HEK293 (cell line): ENCODE data around the gene ZWILCH.

ENCODE experiments used
- CTCF ChIA-PET: fragments of 350-600 bp; formaldehyde crosslinking; extraction: SDS; loops from one replicate; lab custom pipeline; 2021; ENCODE audit warnings: antibody characterized with exemption; lab: Yijun Ruan, JAX
- POLR2A ChIA-PET: fragments of 300-600 bp; formaldehyde crosslinking; extraction: SDS; loops from one replicate; lab custom pipeline; 2020; ENCODE audit warnings: antibody characterized with exemption, inconsistent platforms; lab: Yijun Ruan, JAX
- H3K27ac ChIP-seq: fragments of 200-500 bp; sonication (Bioruptor generic); 2 replicates; pipeline ENCODE4 v1.5.1; 2014; ENCODE audit warnings: low read depth, low read length, control low read depth, inconsistent platforms; ENCODE audit errors: extremely low read depth
- H3K36me3 ChIP-seq, 2 experiments: fragments of 200-500 bp in 1 of 2; sonication (Bioruptor generic) in 1 of 2; 1 replicate in 1 of 2; 2 replicates in 1 of 2; pipeline ENCODE4 v1.5.1; 2014 to 2017; ENCODE audit warnings: inconsistent platforms in 2 of 2, low read length in 2 of 2; ENCODE audit not compliant: control insufficient read depth in 2 of 2, insufficient read depth in 1 of 2
- H3K4me1 ChIP-seq: fragments of 200-500 bp; sonication (Bioruptor generic); 2 replicates; pipeline ENCODE4 v1.5.1; 2014; ENCODE audit warnings: mild to moderate bottlenecking, low read length, inconsistent platforms; ENCODE audit not compliant: control insufficient read depth, insufficient read depth
- H3K4me3 ChIP-seq: 2 replicates; pipeline ENCODE4 v1.5.1; 2011; ENCODE audit warnings: low read depth, mild to moderate bottlenecking, control low read depth, low read length, moderate library complexity
- H3K9me3 ChIP-seq: fragments of 200-500 bp; sonication (Bioruptor generic); 2 replicates; pipeline ENCODE4 v1.5.1; 2014; ENCODE audit warnings: low read depth, low read length, inconsistent platforms; ENCODE audit not compliant: control insufficient read depth, insufficient read depth
- GLIS1 ChIP-seq: fragments of 450-650 bp; formaldehyde crosslinking; IDR thresholded peaks from 2 replicates; pipeline ENCODE4 v1.5.1; 2016; ENCODE audit warnings: missing biosample characterization, missing genetic modification characterization
- PATZ1 ChIP-seq: fragments of 450-650 bp; formaldehyde crosslinking; IDR thresholded peaks from 2 replicates; pipeline ENCODE4 v1.5.1; 2016; ENCODE audit warnings: missing biosample characterization, missing genetic modification characterization
- ZBTB26 ChIP-seq: fragments of 450-650 bp; formaldehyde crosslinking; optimal IDR thresholded peaks from 2 replicates; pipeline ENCODE3; 2016; ENCODE audit warnings: missing biosample characterization, mild to moderate bottlenecking, missing genetic modification characterization
- ZFP3 ChIP-seq: fragments of 450-650 bp; formaldehyde crosslinking; IDR thresholded peaks from 2 replicates; pipeline ENCODE4 v1.5.1; 2016; ENCODE audit warnings: low read depth, missing biosample characterization, missing genetic modification characterization
- ZFP37 ChIP-seq: fragments of 450-650 bp; formaldehyde crosslinking; IDR thresholded peaks from 2 replicates; pipeline ENCODE4 v1.5.1; 2016; ENCODE audit warnings: missing biosample characterization, missing genetic modification characterization
- ZNF449 ChIP-seq: fragments of 450-650 bp; formaldehyde crosslinking; IDR thresholded peaks from 2 replicates; pipeline ENCODE4 v1.5.1; 2017; ENCODE audit warnings: missing biosample characterization, mild to moderate bottlenecking, missing genetic modification characterization, moderate library complexity
- ZNF513 ChIP-seq: fragments of 450-650 bp; IDR thresholded peaks from 2 replicates; pipeline ENCODE4 v1.5.1; 2018; ENCODE audit warnings: missing biosample characterization, missing genetic modification characterization
- ZNF544 ChIP-seq: fragments of 450-650 bp; formaldehyde crosslinking; IDR thresholded peaks from 2 replicates; pipeline ENCODE4 v1.5.0; 2017; ENCODE audit warnings: missing biosample characterization, missing genetic modification characterization
- ZNF692 ChIP-seq: fragments of 450-650 bp; formaldehyde crosslinking; IDR thresholded peaks from 2 replicates; pipeline ENCODE4 v1.5.1; 2016; ENCODE audit warnings: missing biosample characterization, missing genetic modification characterization
- ZNF704 ChIP-seq: fragments of 450-650 bp; formaldehyde crosslinking; IDR thresholded peaks from 2 replicates; pipeline ENCODE4 v1.5.1; 2016; ENCODE audit warnings: missing biosample characterization, missing genetic modification characterization
- ZNF776 ChIP-seq: fragments of 450-650 bp; formaldehyde crosslinking; IDR thresholded peaks from 2 replicates; pipeline ENCODE4 v1.5.0; 2017; ENCODE audit warnings: missing biosample characterization, missing genetic modification characterization, borderline replicate concordance
- TF ChIP-seq, protein P1 (sequence below): fragments of 450-650 bp; formaldehyde crosslinking; IDR thresholded peaks from 2 replicates; pipeline ENCODE4 v1.5.1; 2016; ENCODE audit warnings: missing biosample characterization, missing genetic modification characterization

ZWILCH gene

DNA sequence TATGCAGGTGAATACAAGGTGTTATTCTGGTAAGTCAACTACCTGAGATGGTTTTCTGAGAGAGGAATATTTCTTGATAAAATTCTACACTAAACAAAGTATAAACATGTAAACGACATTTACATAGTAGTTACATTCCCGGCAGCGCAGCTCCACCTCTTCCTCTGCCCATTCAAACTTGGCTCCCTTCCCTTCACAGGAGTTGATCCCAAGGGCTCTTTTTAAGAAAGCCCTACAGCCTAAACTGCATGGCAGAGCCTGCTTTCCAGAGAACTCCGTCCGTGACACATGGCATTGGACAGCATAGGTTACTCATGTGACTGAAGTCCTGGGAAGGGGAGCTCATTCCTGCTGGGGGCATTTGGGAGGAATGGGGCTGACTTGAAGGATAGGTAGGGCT, 82.6 kb downstream of the ZWILCH start (continued):
- TF ChIP-seq PATZ1 (tag by site-specific recombination) (no peak), ZNF776 (tag by site-specific recombination) (no peak), ZFP3 (tag by site-specific recombination) (no peak)
- TF ChIP-seq, protein P1, sequence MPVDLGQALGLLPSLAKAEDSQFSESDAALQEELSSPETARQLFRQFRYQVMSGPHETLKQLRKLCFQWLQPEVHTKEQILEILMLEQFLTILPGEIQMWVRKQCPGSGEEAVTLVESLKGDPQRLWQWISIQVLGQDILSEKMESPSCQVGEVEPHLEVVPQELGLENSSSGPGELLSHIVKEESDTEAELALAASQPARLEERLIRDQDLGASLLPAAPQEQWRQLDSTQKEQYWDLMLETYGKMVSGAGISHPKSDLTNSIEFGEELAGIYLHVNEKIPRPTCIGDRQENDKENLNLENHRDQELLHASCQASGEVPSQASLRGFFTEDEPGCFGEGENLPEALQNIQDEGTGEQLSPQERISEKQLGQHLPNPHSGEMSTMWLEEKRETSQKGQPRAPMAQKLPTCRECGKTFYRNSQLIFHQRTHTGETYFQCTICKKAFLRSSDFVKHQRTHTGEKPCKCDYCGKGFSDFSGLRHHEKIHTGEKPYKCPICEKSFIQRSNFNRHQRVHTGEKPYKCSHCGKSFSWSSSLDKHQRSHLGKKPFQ (tag by site-specific recombination) = no peak

DNA sequence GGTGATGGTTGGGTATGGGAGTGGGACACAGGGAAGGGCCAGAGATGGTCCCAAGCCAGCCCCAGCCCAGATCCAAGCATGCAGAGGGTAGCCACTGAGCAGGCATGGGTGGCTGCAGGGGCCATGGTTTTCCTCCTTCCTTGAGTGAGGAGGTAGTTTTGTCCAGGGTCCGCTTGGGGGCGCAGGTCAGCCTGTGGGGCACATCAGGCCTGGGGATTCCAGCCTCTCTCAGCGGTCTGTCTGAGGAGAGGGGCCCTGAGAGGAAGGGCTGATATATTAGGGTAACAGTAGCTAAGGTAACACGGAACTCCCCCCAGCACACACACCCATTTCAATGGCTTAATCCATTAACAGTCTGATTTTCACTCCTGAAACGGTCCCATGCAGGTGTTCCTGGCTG, 83.4 kb downstream of the ZWILCH start:
- no peak overlapping the region for H3K27ac ChIP-seq
- ChIA-PET POLR2A (no interaction called here), CTCF (interaction anchor here (1.1 kb wide), 1 partner anchor 263 kb away, joined by 3 read pairs; no protein-coding TSS in a partner anchor)
- H3K9me3 ChIP-seq = no peaks in the 10 kb centered on the region
- no peaks in the 10 kb centered on the region for H3K4me1 ChIP-seq
- TF ChIP-seq ZNF449 = no peak
- no peak for TF ChIP-seq ZNF513
- no peak for TF ChIP-seq ZNF544 (tag by site-specific recombination)
- no peak for TF ChIP-seq ZNF704 (tag by site-specific recombination)
- TF ChIP-seq ZBTB26 (tag by site-specific recombination) = no peak
- no peak for TF ChIP-seq ZFP37 (tag by site-specific recombination)
- no peak for TF ChIP-seq GLIS1 (tag by site-specific recombination)
- no peak for TF ChIP-seq ZNF692 (tag by site-specific recombination)
- no peak for TF ChIP-seq ZNF776 (tag by site-specific recombination)
- no peak overlapping the region for H3K4me3 ChIP-seq
- no peaks in the 10 kb centered on the region for H3K36me3 ChIP-seq
